Astrocyte (in vitro differentiated cells and primary cell): Measurements from ENCODE around the gene DPCD. TPM values are rescaled to one million over a fixed set of nuclear protein-coding genes. Genes with fewer than 3 reads are reported as not detected.
A peak's percentile ranks its signal among the peaks of the same experiment; 100 is the strongest.

ENCODE experiments used
- DNase-seq: peaks from one replicate; pipeline ENCODE4 v3.0.0-alpha.2; 2010; ENCODE audit warnings: low read depth
- FAIRE-seq: peaks from 2 replicates; lab custom pipeline; 2011; peaks lifted over from hg19 to GRCh38; lab: Jason Lieb, UNC
- H2AFZ ChIP-seq: 2 replicates; pipeline ENCODE4 v1.6.0; 2012; ENCODE audit warnings: low read depth, low read length, inconsistent platforms
- H3K27ac ChIP-seq: 2 replicates; pipeline ENCODE4 v1.5.1; 2011; ENCODE audit warnings: low read depth, low read length, inconsistent platforms
- H3K27me3 ChIP-seq: 2 replicates; pipeline ENCODE4 v1.6.0; 2011; ENCODE audit warnings: low read length, inconsistent platforms; ENCODE audit not compliant: insufficient read depth
- H3K36me3 ChIP-seq: 2 replicates; pipeline ENCODE4 v1.5.1; 2011; ENCODE audit warnings: low read length, inconsistent platforms; ENCODE audit not compliant: insufficient read depth
- H3K4me1 ChIP-seq: 2 replicates; pipeline ENCODE4 v1.5.1; 2011; ENCODE audit warnings: low read length, inconsistent platforms; ENCODE audit not compliant: insufficient read depth
- H3K4me2 ChIP-seq: 2 replicates; pipeline ENCODE4 v1.6.0; 2012; ENCODE audit warnings: low read length, inconsistent platforms
- H3K4me3 ChIP-seq: 2 replicates; pipeline ENCODE4 v1.5.1; 2011; ENCODE audit warnings: low read depth, mild to moderate bottlenecking, low read length, inconsistent platforms; ENCODE audit not compliant: insufficient read depth
- H3K79me2 ChIP-seq: 2 replicates; pipeline ENCODE4 v1.6.0; 2012; ENCODE audit warnings: mild to moderate bottlenecking, low read length, inconsistent platforms; ENCODE audit not compliant: insufficient read depth
- H3K9ac ChIP-seq: 2 replicates; pipeline ENCODE4 v1.6.0; 2012; ENCODE audit warnings: mild to moderate bottlenecking, low read length, inconsistent platforms
- H3K9me3 ChIP-seq: 2 replicates; pipeline ENCODE4 v1.5.1; 2012; ENCODE audit warnings: low read depth, mild to moderate bottlenecking, low read length, inconsistent platforms; ENCODE audit not compliant: insufficient read depth
- H4K20me1 ChIP-seq: 2 replicates; pipeline ENCODE4 v1.6.0; 2012; ENCODE audit warnings: low read length, inconsistent platforms; ENCODE audit not compliant: insufficient read depth
- H3K27ac Mint-ChIP-seq: one replicate; pipeline ENCODE4 v1.8.0; 2021; ENCODE audit warnings: mild to moderate bottlenecking, mixed read lengths; ENCODE audit not compliant: unreplicated experiment
- H3K27me3 Mint-ChIP-seq: one replicate; pipeline ENCODE4 v1.8.0; 2021; ENCODE audit warnings: low read depth, mixed read lengths; ENCODE audit not compliant: unreplicated experiment
- H3K36me3 Mint-ChIP-seq: one replicate; pipeline ENCODE4 v1.8.0; 2021; ENCODE audit warnings: low read depth, mixed read lengths; ENCODE audit not compliant: unreplicated experiment
- H3K4me1 Mint-ChIP-seq: one replicate; pipeline ENCODE4 v1.8.0; 2021; ENCODE audit warnings: low read depth, mixed read lengths; ENCODE audit not compliant: unreplicated experiment
- H3K4me3 Mint-ChIP-seq: one replicate; pipeline ENCODE4 v1.8.0; 2021; ENCODE audit warnings: mild to moderate bottlenecking, moderate library complexity, mixed read lengths; ENCODE audit not compliant: unreplicated experiment
- H3K9me3 Mint-ChIP-seq: one replicate; pipeline ENCODE4 v1.8.0; 2021; ENCODE audit warnings: mild to moderate bottlenecking, mixed read lengths; ENCODE audit not compliant: unreplicated experiment
- CTCF ChIP-seq: IDR thresholded peaks from 2 replicates; pipeline ENCODE4 v1.5.1; 2011; ENCODE audit warnings: low read depth, mild to moderate bottlenecking, inconsistent platforms, low read length, moderate library complexity; ENCODE audit not compliant: insufficient read depth
- EZH2 ChIP-seq: IDR thresholded peaks from 2 replicates; pipeline ENCODE4 v1.6.1; 2012; ENCODE audit warnings: mild to moderate bottlenecking, low read length, inconsistent platforms; ENCODE audit not compliant: insufficient read depth
- microRNA-seq: library from miRNA; unstranded; fragments of <30 nt; microRNA quantifications from one replicate; pipeline ENCODE4 v1.2.0, GENCODE V29; 2020
- total RNA-seq: library from RNA; stranded (reverse); gene quantifications from 2 replicates; pipeline ENCODE4 v1.2.1, GENCODE V29; 2021

The DPCD gene
- total RNA-seq, 1 donor from 2014 or later = 39.4 TPM

DNA sequence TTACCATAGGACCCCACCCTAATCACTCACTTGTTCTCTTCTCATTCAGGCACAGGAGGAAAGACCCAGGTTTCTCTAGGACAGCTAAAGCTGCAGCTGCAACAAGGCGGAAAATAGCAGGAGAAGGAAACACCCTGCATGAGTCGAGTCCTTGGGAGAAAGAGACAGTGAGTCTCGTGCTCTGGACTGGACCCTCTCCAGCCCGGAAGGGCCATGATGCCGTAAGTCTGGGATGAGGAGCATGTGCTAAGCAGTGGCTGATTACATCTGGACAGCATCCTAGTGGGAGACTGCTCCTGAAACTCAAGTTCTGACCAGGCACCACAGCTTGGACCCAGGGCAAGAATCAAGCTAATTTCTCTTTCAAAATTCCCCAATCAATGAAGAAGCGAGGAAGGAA lies 67.4 kb downstream of the DPCD start:
- Mint-ChIP-seq H3K9me3 (no peaks in the 10 kb centered on the region), H3K27ac (peak overlapping the region; percentile 71), H3K36me3 (peaks cover 22% of the 10 kb centered on the region), H3K4me3 (no peak overlapping the region), H3K27me3 (no peaks in the 10 kb centered on the region), H3K4me1 (no peaks in the 10 kb centered on the region)
- Histone ChIP-seq H4K20me1 (peaks cover 3% of the 10 kb centered on the region), H2AFZ (no peak overlapping the region), H3K4me2 (no peak overlapping the region), H3K27me3 (no peaks in the 10 kb centered on the region), H3K9ac (no peak overlapping the region), H3K27ac (no peak overlapping the region), H3K4me1 (no peaks in the 10 kb centered on the region), H3K4me3 (no peak overlapping the region), H3K36me3 (peaks cover 6% of the 10 kb centered on the region), H3K79me2 (no peaks in the 10 kb centered on the region), H3K9me3 (no peaks in the 10 kb centered on the region)
- no peak for FAIRE-seq
- TF ChIP-seq CTCF = no peak
- no peak for TF ChIP-seq EZH2
- DNase-seq = peak; percentile 12

GRCh38 chr10:101656890-101657289 lies 68.8 kb downstream of the DPCD start:
- H3K4me3 ChIP-seq = no peak overlapping the region
- H3K9me3 ChIP-seq = no peaks in the 10 kb centered on the region
- no peaks in the 10 kb centered on the region for H3K79me2 ChIP-seq
- H3K36me3 Mint-ChIP-seq = peaks cover 25% of the 10 kb centered on the region
- peaks cover 6% of the 10 kb centered on the region for H3K36me3 ChIP-seq
- H4K20me1 ChIP-seq = peaks cover 7% of the 10 kb centered on the region
- no peaks in the 10 kb centered on the region for H3K27me3 ChIP-seq
- no peak overlapping the region for H3K9ac ChIP-seq
- no peak for DNase-seq
- no peak overlapping the region for H3K4me2 ChIP-seq
- H2AFZ ChIP-seq = no peak overlapping the region
- no peak overlapping the region for H3K27ac ChIP-seq
- H3K4me1 ChIP-seq = no peaks in the 10 kb centered on the region
- FAIRE-seq = no peak
- H3K4me1 Mint-ChIP-seq = no peaks in the 10 kb centered on the region
- H3K4me3 Mint-ChIP-seq = no peak overlapping the region
- no peaks in the 10 kb centered on the region for H3K9me3 Mint-ChIP-seq
- H3K27ac Mint-ChIP-seq = no peak overlapping the region
- peaks cover 2% of the 10 kb centered on the region for H3K27me3 Mint-ChIP-seq
- no peak for TF ChIP-seq EZH2
- TF ChIP-seq CTCF = no peak

DNA sequence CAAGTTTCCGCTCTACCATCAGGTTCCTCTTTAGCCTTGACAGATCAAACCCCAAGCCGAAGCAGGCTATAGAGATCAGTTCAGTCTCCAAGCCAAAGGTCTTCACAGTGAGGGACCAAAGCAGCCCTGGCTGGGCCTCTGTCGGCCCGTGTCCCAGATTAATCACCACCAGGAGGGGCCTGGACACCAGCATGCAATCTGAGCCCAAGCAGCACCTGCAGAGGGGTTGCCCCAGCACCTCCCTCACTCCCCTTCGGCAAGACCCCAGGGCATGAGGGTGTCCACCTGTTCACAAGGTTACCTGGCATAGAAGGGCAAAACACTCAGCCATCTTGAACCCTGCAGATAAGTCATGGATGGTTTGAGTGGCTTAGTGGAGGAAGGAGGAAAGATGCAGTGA lies 70.9 kb downstream of the DPCD start:
- Histone ChIP-seq H3K36me3 (peaks cover 11% of the 10 kb centered on the region), H3K4me3 (no peak overlapping the region), H3K4me1 (no peaks in the 10 kb centered on the region), H3K79me2 (no peaks in the 10 kb centered on the region), H3K27ac (no peak overlapping the region), H4K20me1 (peaks cover 12% of the 10 kb centered on the region), H3K27me3 (no peaks in the 10 kb centered on the region), H2AFZ (no peak overlapping the region), H3K4me2 (no peak overlapping the region), H3K9ac (no peak overlapping the region), H3K9me3 (no peaks in the 10 kb centered on the region)
- Mint-ChIP-seq H3K4me1 (no peaks in the 10 kb centered on the region), H3K9me3 (no peaks in the 10 kb centered on the region), H3K27ac (no peak overlapping the region), H3K36me3 (peaks cover 36% of the 10 kb centered on the region), H3K27me3 (peaks cover 5% of the 10 kb centered on the region), H3K4me3 (no peak overlapping the region)
- no peak for FAIRE-seq
- DNase-seq = no peak
- TF ChIP-seq EZH2 = no peak
- TF ChIP-seq CTCF = no peak

Small RNA genes lying within 50 kb of the gene (microRNA-seq; reads per million reads assigned to microRNA genes)
- gene MIR3158-1 (not detected), gene MIR3158-2 (not detected)

Other genes starting within 250 kb of the DPCD start
- 32.8 and 33.3 TPM in 2 replicates for gene BTRC, start 234.2 kb upstream of the DPCD start, total RNA-seq
- 27.8 and 28.6 TPM in 2 replicates for gene POLL, start 64 bp upstream of the DPCD start, total RNA-seq
- 21.9 and 24.1 TPM in 2 replicates for gene FBXW4, start 106.8 kb downstream of the DPCD start, total RNA-seq
- gene FGF8, start 187.8 kb downstream of the DPCD start, total RNA-seq = 0.61 TPM in 1 of 2 replicates, not detected in the other
- gene NPM3, start 195.1 kb downstream of the DPCD start, total RNA-seq = 36.5 and 40.7 TPM in 2 replicates
- 106 and 119 TPM in 2 replicates for gene OGA, start 230.1 kb downstream of the DPCD start, total RNA-seq